GM12878 (cell line): ENCODE results near the gene OLA1. TPM values are rescaled to one million over a fixed set of nuclear protein-coding genes. Genes with fewer than 3 reads are reported as not detected.

ENCODE experiments used
- ATAC-seq: fragments of 200-7000 bp; cut with Tn5 transposase; 3 replicates; pipeline ENCODE4 v1.9.1; 2020; ENCODE audit warnings: mild to moderate bottlenecking, moderate library complexity
- BruUV-seq: library from RNA; stranded (reverse); fragments of 400-500 nt; replicated peaks from 2 replicates; lab custom pipeline; 2021; lab: Mats Ljungman, UMichigan
- CTCF ChIA-PET: fragments of 300-600 bp; sonication (Branson Sonifier 250); formaldehyde crosslinking; extraction: SDS; loops from one replicate; lab custom pipeline; 2021; ENCODE audit warnings: inconsistent platforms; lab: Yijun Ruan, JAX
- POLR2A ChIA-PET: fragments of 350-600 bp; formaldehyde crosslinking; extraction: SDS; loops from one replicate; lab custom pipeline; 2021; ENCODE audit warnings: inconsistent platforms; lab: Charles Lee
- RAD21 ChIA-PET: fragments of 300-600 bp; sonication (Branson Sonifier 250); formaldehyde crosslinking; loops from one replicate; lab custom pipeline; 2023; ENCODE audit warnings: antibody characterized with exemption; ENCODE audit not compliant: unreplicated experiment; lab: Charles Lee
- SMC1A ChIA-PET: fragments of 300-600 bp; sonication (Branson Sonifier 250); formaldehyde crosslinking; loops from one replicate; lab custom pipeline; 2023; ENCODE audit not compliant: unreplicated experiment, uncharacterized antibody; lab: Charles Lee
- DNase-seq: peaks from one replicate; pipeline ENCODE4 v3.0.0-alpha.2; 2011; ENCODE audit warnings: low read depth, low spot score
- FAIRE-seq: peaks from 3 replicates; lab custom pipeline; 2011; peaks lifted over from hg19 to GRCh38; lab: Jason Lieb, UNC
- H2AFZ ChIP-seq: 2 replicates; pipeline ENCODE4 v1.6.0; 2011; ENCODE audit warnings: low read depth, low read length, control low read depth; ENCODE audit not compliant: control insufficient read depth
- H3K27ac ChIP-seq: 2 replicates; pipeline ENCODE4 v1.5.1; 2011; ENCODE audit warnings: control low read depth; ENCODE audit not compliant: control insufficient read depth, insufficient read depth
- H3K27me3 ChIP-seq, 2 experiments: replicated peaks in 1 of 2; 2 replicates each; pipeline versions ENCODE4 v1.6.0 to v1.6.1; 2011; ENCODE audit warnings: low read length in 1 of 2; ENCODE audit not compliant: control insufficient read depth in 2 of 2, insufficient read depth in 2 of 2
- H3K36me3 ChIP-seq, 2 experiments: 2 replicates each; pipeline ENCODE4 v1.5.1; 2011; ENCODE audit warnings: low read length in 1 of 2; ENCODE audit not compliant: control insufficient read depth in 2 of 2, insufficient read depth in 2 of 2
- H3K4me1 ChIP-seq: 2 replicates; pipeline ENCODE4 v1.6.1; 2011; ENCODE audit warnings: mild to moderate bottlenecking, low read length, moderate library complexity, mixed read lengths; ENCODE audit not compliant: control insufficient read depth, insufficient read depth
- H3K4me2 ChIP-seq: 2 replicates; pipeline ENCODE4 v1.6.0; 2011; ENCODE audit warnings: control low read depth; ENCODE audit not compliant: control insufficient read depth, insufficient read depth
- H3K4me3 ChIP-seq: fragments of 200-600 bp; sonication (generic); 2 replicates; pipeline ENCODE4 v1.5.1; 2016
- H3K79me2 ChIP-seq: 2 replicates; pipeline ENCODE4 v1.6.0; 2011; ENCODE audit warnings: low read length; ENCODE audit not compliant: control insufficient read depth, insufficient read depth
- H3K9ac ChIP-seq: 2 replicates; pipeline ENCODE4 v1.8.0; 2011; ENCODE audit warnings: low read length, control low read depth, mixed read lengths; ENCODE audit not compliant: control insufficient read depth, insufficient read depth
- H3K9me3 ChIP-seq: replicated peaks from 3 replicates; pipeline ENCODE4 v1.5.1; 2011; ENCODE audit warnings: mild to moderate bottlenecking, low read length; ENCODE audit not compliant: control insufficient read depth, insufficient read depth
- H4K20me1 ChIP-seq: 2 replicates; pipeline ENCODE4 v1.6.0; 2011; ENCODE audit not compliant: control insufficient read depth, insufficient read depth
- HDAC6 ChIP-seq: fragments of 200-600 bp; sonication (generic); IDR thresholded peaks from one replicate; pipeline ENCODE4 v1.8.0; 2017; ENCODE audit warnings: antibody characterized with exemption; ENCODE audit not compliant: unreplicated experiment
- MTA2 ChIP-seq: fragments of 450-650 bp; IDR thresholded peaks from 2 replicates; pipeline ENCODE4 v1.6.1; 2016; ENCODE audit warnings: low read depth, mild to moderate bottlenecking, moderate library complexity
- SPI1 ChIP-seq: IDR thresholded peaks from 2 replicates; pipeline ENCODE4 v1.6.1; 2011; ENCODE audit warnings: low read depth, mild to moderate bottlenecking, low read length, moderate library complexity, borderline replicate concordance; ENCODE audit not compliant: insufficient read depth
- SREBF2 ChIP-seq: IDR thresholded peaks from 2 replicates; pipeline ENCODE4 v1.6.1; 2012; ENCODE audit warnings: mild to moderate bottlenecking, low read length
- SUPT20H ChIP-seq: IDR thresholded peaks from 2 replicates; pipeline ENCODE4 v1.6.1; 2011; ENCODE audit warnings: low read depth, mild to moderate bottlenecking, low read length, moderate library complexity, borderline replicate concordance; ENCODE audit not compliant: control insufficient read depth
- TARDBP ChIP-seq: IDR thresholded peaks from 2 replicates; pipeline ENCODE4 v1.6.1; 2016; ENCODE audit warnings: borderline replicate concordance
- WGBS: methylation state at CpG from one replicate; pipeline ENCODE4 v1.1.6; 2016; ENCODE audit warnings: low lambda C conversion rate; ENCODE audit not compliant: insufficient replicate concordance, insufficient coverage; ENCODE audit errors: missing lambda C conversion rate; 5-methylcytosine and 5-hydroxymethylcytosine counted together
- in situ Hi-C: fragments of 300-500 bp; cut with MboI; formaldehyde crosslinking; loops from 9 replicates; pipeline ENCODE4 v1.14.3; 2018; ENCODE audit warnings: mixed read lengths
- intact Hi-C: fragments of 100-400 bp; cut with micrococcal nuclease; formaldehyde crosslinking; loops from one replicate; pipeline ENCODE4 v1.14.2; 2022; ENCODE audit not compliant: unreplicated experiment
- polyA plus RNA-seq, 11 experiments: library from polyadenylated mRNA; depleted of rRNA in 4 of 11; unstranded in 6 of 11; stranded (reverse) in 5 of 11; fragments of >200 nt; fragmentation: Nextera tagmentation in 4 of 11; fragmentation: Illumina TruSeq in 1 of 11; extraction: Ambion mirVana in 4 of 11; extraction: Trizol in 1 of 11; gene quantifications; 1 replicate in 1 of 11; 2 replicates in 10 of 11; pipeline versions ENCODE4 v1.2.1 to v1.2.3, GENCODE V29; 2011 to 2016; ENCODE audit warnings: inconsistent platforms in 2 of 11, missing spikeins in 2 of 11, low read depth in 1 of 11
- total RNA-seq, 4 experiments: library from RNA; depleted of rRNA in 3 of 4; stranded (reverse); fragments of >200 nt in 3 of 4; fragmentation: Illumina TruSeq in 1 of 4; extraction: Trizol in 1 of 4; gene quantifications; 2 replicates each; pipeline versions ENCODE4 v1.2.1 to v1.2.3, GENCODE V29; 2013 to 2021

OLA1 gene
- total and polyA plus RNA-seq, 10 of the 15 experiments (the other 5 are each of a cell fraction or from before 2014, with no cell fraction given): 107 to 238 (median 142) TPM

- DNase-seq (no peak), FAIRE-seq (no peak), ATAC-seq (peak; percentile 36; the same call in 1 of the 3 replicates)
- ChIA-PET POLR2A (interaction anchor here (0.7 to 4.0 kb wide), 2 partner anchors 12 to 15 kb away, joined by 3 to 19 read pairs; partner anchors contain the start of gene OLA1), SMC1A (interaction anchor here (0.9 to 1.6 kb wide), 4 partner anchors 10 to 15 kb away, joined by 3 to 4 read pairs (median 4); partner anchors contain the start of gene OLA1), RAD21 (no interaction called here), CTCF (interaction anchor here (1.2 kb wide), 1 partner anchor 11 kb away, joined by 3 read pairs; no protein-coding TSS in a partner anchor)
- no peak overlapping the region for H3K27ac ChIP-seq
- intact Hi-C loops (no loop called here), in situ Hi-C loops (no loop called here)
- BruUV-seq: no TSS peak
- WGBS: 86% methylated on average over 1 of the region's 1 CpG
- H3K9me3 ChIP-seq: no peaks in the 10 kb centered on the region; the same call in 2 of the 3 replicates
- TF ChIP-seq SPI1: peak; percentile 43; the same call in 1 of the 2 replicates
- TF ChIP-seq MTA2: no peak
- no peak for TF ChIP-seq HDAC6
- no peak for TF ChIP-seq SREBF2
- no peak overlapping the region for H2AFZ ChIP-seq
- H3K4me1 ChIP-seq: no peaks in the 10 kb centered on the region
- peaks cover 0 to 11% of the 10 kb centered on the region in 2 experiments; a peak in 1 of 4 replicates for H3K36me3 ChIP-seq
- H3K4me3 ChIP-seq: no peak overlapping the region
- H3K9ac ChIP-seq: no peak overlapping the region
- H3K4me2 ChIP-seq: no peak overlapping the region
- no peaks in the 10 kb centered on the region for H4K20me1 ChIP-seq
- no peaks in the 10 kb centered on the region for H3K27me3 ChIP-seq
- H3K79me2 ChIP-seq: peaks cover 82% of the 10 kb centered on the region
Observed at GRCh38 chr2:174233771-174234275, 14.5 kb downstream of the OLA1 start.

GRCh38 chr2:174227748-174228147 lies 20.6 kb downstream of the OLA1 start:
- ChIA-PET POLR2A (no interaction called here), SMC1A (no interaction called here), CTCF (no interaction called here), RAD21 (no interaction called here)
- H2AFZ ChIP-seq: no peak overlapping the region
- no peak overlapping the region for H3K27ac ChIP-seq
- no peak overlapping the region for H3K9ac ChIP-seq
- no peak for FAIRE-seq
- no peak overlapping the region for H3K4me2 ChIP-seq
- H3K9me3 ChIP-seq: no peaks in the 10 kb centered on the region
- WGBS: 100% methylated on average over 1 of the region's 1 CpG
- intact Hi-C loops: no loop called here
- no peaks in the 10 kb centered on the region for H3K4me1 ChIP-seq
- no peaks in the 10 kb centered on the region for H4K20me1 ChIP-seq
- H3K27me3 ChIP-seq: no peaks in the 10 kb centered on the region
- H3K36me3 ChIP-seq: peaks cover 8 to 12% of the 10 kb centered on the region in 2 experiments; a peak in 3 of 4 replicates
- ATAC-seq: no peak
- BruUV-seq: no TSS peak
- no peak overlapping the region for H3K4me3 ChIP-seq
- H3K79me2 ChIP-seq: peaks cover 32% of the 10 kb centered on the region
- in situ Hi-C loops: no loop called here
- DNase-seq: no peak
- TF ChIP-seq TARDBP (no peak), SUPT20H (no peak)
